GM12878 (cell line): ENCODE results near the gene SLC11A1.

Experiments
- KDM1A ChIP-seq: fragments of 200-600 bp; sonication (generic); IDR thresholded peaks from 2 replicates; pipeline ENCODE4 v1.6.1; 2016; ENCODE audit warnings: borderline replicate concordance
- POLR2AphosphoS5 ChIP-seq: IDR thresholded peaks from 2 replicates; pipeline ENCODE4 v1.6.1; 2011; ENCODE audit warnings: mild to moderate bottlenecking, low read length, inconsistent platforms
- RAD21 ChIP-seq: IDR thresholded peaks from 2 replicates; pipeline ENCODE4 v1.6.1; 2011; ENCODE audit warnings: mild to moderate bottlenecking, low read depth, low read length, moderate library complexity; ENCODE audit not compliant: insufficient read depth
- TF ChIP-seq, protein P1 (sequence below), 3 experiments: IDR thresholded peaks in 2 of 3; conservative IDR thresholded peaks in 1 of 3; 2 replicates each; pipeline ENCODE4 v1.5.1; 2011; ENCODE audit warnings: low read depth in 3 of 3, low read length in 3 of 3, mild to moderate bottlenecking in 3 of 3, control low read depth in 2 of 3, moderate library complexity in 2 of 3, inconsistent platforms in 1 of 3, mixed read lengths in 1 of 3; ENCODE audit not compliant: control insufficient read depth in 2 of 3, insufficient read depth in 1 of 3; ENCODE audit errors: extremely low read depth in 1 of 3

DNA sequence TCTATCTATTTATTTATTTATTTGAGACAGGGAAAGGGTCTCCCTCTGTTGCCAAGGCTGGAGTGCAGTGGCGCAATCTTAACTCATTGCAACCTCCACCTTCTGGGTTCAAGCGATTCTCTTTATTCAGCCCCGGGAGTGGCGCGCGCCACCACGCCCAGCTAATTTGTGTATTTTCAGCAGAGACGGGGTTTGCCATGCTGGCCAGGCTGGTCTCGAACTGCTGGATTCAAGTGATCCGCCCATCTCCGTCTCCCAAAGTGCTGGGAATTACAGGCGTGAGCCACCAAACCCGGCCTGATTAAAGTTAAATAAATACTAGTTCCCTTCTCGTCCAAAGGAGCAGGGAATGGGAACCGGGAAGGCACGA lies 13.4 kb downstream of the SLC11A1 start:
- TF ChIP-seq, protein P1, sequence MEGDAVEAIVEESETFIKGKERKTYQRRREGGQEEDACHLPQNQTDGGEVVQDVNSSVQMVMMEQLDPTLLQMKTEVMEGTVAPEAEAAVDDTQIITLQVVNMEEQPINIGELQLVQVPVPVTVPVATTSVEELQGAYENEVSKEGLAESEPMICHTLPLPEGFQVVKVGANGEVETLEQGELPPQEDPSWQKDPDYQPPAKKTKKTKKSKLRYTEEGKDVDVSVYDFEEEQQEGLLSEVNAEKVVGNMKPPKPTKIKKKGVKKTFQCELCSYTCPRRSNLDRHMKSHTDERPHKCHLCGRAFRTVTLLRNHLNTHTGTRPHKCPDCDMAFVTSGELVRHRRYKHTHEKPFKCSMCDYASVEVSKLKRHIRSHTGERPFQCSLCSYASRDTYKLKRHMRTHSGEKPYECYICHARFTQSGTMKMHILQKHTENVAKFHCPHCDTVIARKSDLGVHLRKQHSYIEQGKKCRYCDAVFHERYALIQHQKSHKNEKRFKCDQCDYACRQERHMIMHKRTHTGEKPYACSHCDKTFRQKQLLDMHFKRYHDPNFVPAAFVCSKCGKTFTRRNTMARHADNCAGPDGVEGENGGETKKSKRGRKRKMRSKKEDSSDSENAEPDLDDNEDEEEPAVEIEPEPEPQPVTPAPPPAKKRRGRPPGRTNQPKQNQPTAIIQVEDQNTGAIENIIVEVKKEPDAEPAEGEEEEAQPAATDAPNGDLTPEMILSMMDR (IDR thresholded peaks at IDR 0.05 in 2 of 3, conservative IDR thresholded peaks at IDR 0.05 in 1 of 3; ENCODE audit: control insufficient read depth in 2 of 3, extremely low read depth in 1 of 3, insufficient read depth in 1 of 3, low read depth in 3 of 3, low read length in 3 of 3), result no peak
- TF ChIP-seq KDM1A (no peak), RAD21 (no peak), POLR2AphosphoS5 (no peak)
